ENCODE measurements around the gene OR6C70.

The OR6C70 gene

DNA sequence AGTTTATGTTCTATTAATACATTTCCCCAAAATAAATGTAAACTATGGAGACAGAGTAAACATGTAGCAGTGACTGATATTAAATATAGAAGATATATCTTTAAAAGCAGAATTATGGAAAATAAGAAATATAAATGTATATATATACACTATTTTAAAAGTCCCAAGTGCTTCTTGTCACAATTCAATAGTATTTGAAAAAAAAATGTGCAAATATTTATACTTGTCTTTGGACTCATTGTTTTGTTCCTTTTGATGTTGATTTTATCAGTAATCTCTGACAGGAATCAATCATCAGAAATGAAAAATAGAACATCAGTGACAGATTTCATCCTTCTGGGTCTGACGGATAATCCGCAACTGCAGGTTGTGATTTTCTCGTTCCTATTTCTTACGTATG, 44.0 kb downstream of the OR6C70 start, which contains the start of gene OR6C76:
TSS of gene OR6C76 (plus strand) at position 301 of the 400 bp plus-strand sequence. CDS start at position 301, 0 bp downstream.
- H3K4me3 ChIP-seq (ENCODE audit: low read depth in 1 of 2, low read length in 2 of 2), result no peak within 1 kb of the TSS
- no peaks in the 10 kb centered on the region for H3K4me1 ChIP-seq (ENCODE audit: control insufficient read depth in 1 of 2, insufficient read depth in 2 of 2, low read length in 2 of 2)
- no peaks in the 10 kb centered on the region for H3K36me3 ChIP-seq (ENCODE audit: control insufficient read depth in 1 of 2, insufficient read depth in 2 of 2, low read length in 2 of 2)
- H3K9ac ChIP-seq (ENCODE audit: low read depth in 1 of 2, low read length in 2 of 2), result no peak within 1 kb of the TSS
- no peak within 1 kb of the TSS for H3K27ac ChIP-seq (ENCODE audit: low read depth, low read length)
- no peaks in the 10 kb centered on the region for H3K9me3 ChIP-seq (ENCODE audit: control insufficient read depth in 1 of 2, low read length in 2 of 2)
- H3K27me3 ChIP-seq (ENCODE audit: control insufficient read depth in 1 of 2, insufficient read depth in 2 of 2, low read length in 2 of 2), result no peaks in the 10 kb centered on the region

DNA sequence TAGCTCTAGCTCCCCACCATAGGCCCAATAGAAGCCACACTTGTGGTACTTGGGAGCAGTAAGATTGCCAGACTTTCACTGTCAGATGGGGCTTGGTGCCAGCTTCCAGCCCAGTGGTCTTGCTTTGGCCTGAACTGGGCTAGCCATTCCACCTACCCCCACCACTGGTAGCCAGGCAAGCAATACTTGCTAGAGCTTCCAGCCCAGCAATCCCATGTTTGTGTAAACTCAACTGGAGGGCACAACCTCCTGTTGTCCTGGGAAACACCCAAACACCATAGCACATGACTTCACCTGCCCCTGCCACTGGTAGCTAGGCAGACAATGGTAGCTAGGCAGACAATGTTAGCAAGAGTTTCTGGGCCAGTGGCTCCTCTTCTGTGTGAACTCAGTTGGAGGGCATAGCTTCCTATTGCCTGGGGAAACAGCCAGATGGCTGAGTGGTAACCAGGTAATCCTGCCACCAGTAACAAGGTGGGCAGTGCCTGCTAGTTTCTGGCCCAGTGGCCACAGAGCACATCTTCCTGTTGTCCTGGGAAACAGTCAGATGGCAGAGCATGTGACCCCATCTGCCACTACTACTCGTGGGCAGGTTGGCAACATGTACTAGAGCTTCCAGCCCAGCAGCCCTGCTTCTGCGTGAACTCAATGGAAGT, 49.5 kb downstream of the OR6C70 start:
- H3K9ac ChIP-seq (ENCODE audit: low read depth in 1 of 2, low read length in 2 of 2), result no peak overlapping the region
- no peaks in the 10 kb centered on the region for H3K27me3 ChIP-seq (ENCODE audit: control insufficient read depth in 1 of 2, insufficient read depth in 2 of 2, low read length in 2 of 2)
- no peaks in the 10 kb centered on the region for H3K36me3 ChIP-seq (ENCODE audit: control insufficient read depth in 1 of 2, insufficient read depth in 2 of 2, low read length in 2 of 2)
- no peaks in the 10 kb centered on the region for H3K4me1 ChIP-seq (ENCODE audit: control insufficient read depth in 1 of 2, insufficient read depth in 2 of 2, low read length in 2 of 2)
- no peaks in the 10 kb centered on the region for H3K9me3 ChIP-seq (ENCODE audit: control insufficient read depth in 1 of 2, low read length in 2 of 2)
- H3K4me3 ChIP-seq (ENCODE audit: low read depth in 1 of 2, low read length in 2 of 2), result no peak overlapping the region
- H3K27ac ChIP-seq (ENCODE audit: low read depth, low read length), result no peak overlapping the region
